ENCODE measurements around the gene HARS1.

The HARS1 gene

GRCh38 chr5:140631036-140631417 is 60.1 kb downstream of the HARS1 start:
- no peak for TF ChIP-seq CTCF (IDR thresholded peaks at IDR 0.05)

GRCh38 chr5:140630292-140631035 is 60.7 kb downstream of the HARS1 start:
- TF ChIP-seq CTCF (IDR thresholded peaks at IDR 0.05) = no peak

- no peak for TF ChIP-seq CTCF (IDR thresholded peaks at IDR 0.05)
Observed at GRCh38 chr5:140628711-140629110, 62.5 kb downstream of the HARS1 start.

GRCh38 chr5:140627972-140628371 is 63.2 kb downstream of the HARS1 start:
- no peak for TF ChIP-seq CTCF (IDR thresholded peaks at IDR 0.05)
